ENCODE data around the gene SDHC. TPM values are rescaled to one million over a fixed set of nuclear protein-coding genes. Genes with fewer than 3 reads are reported as not detected.

The SDHC gene
- total RNA-seq: 27.5 and 52.1 TPM in 2 replicates

GRCh38 chr1:161314201-161314981 lies at the start of gene SDHC:
Gene SDHC, plus strand, starts transcription at chr1:161314381. Its CDS starts 25 bp downstream, at chr1:161314406.

GRCh38 chr1:161309868-161310267 lies 4.3 kb upstream of the SDHC start, which contains the start of gene MPZ:
Gene MPZ, minus strand, starts transcription at chr1:161309968. Its CDS starts 63 bp downstream, at chr1:161309905.

GRCh38 chr1:161367684-161368400 lies 53.7 kb downstream of the SDHC start, which contains the start of gene CFAP126:
Gene CFAP126, minus strand, starts transcription at chr1:161367876. Its CDS starts 8 bp downstream, at chr1:161367868.

Other genes starting within 250 kb of the SDHC start
- not detected in 2 replicates for gene ARHGAP30, start 244.5 kb upstream of the SDHC start, total RNA-seq
- gene NECTIN4, start 224.8 kb upstream of the SDHC start, total RNA-seq: 0.65 and 0.72 TPM in 2 replicates
- gene KLHDC9, start 216.0 kb upstream of the SDHC start, total RNA-seq: 0.96 and 1.0 TPM in 2 replicates
- 32.3 and 71.8 TPM in 2 replicates for gene PFDN2, start 196.3 kb upstream of the SDHC start, total RNA-seq
- 35.5 and 44.5 TPM in 2 replicates for gene NIT1, start 196.3 kb upstream of the SDHC start, total RNA-seq
- 22.4 and 25.6 TPM in 2 replicates for gene DEDD, start 181.7 kb upstream of the SDHC start, total RNA-seq
- 52.1 and 70.3 TPM in 2 replicates for gene UFC1, start 160.4 kb upstream of the SDHC start, total RNA-seq
- 12.3 and 24.3 TPM in 2 replicates for gene USP21, start 154.9 kb upstream of the SDHC start, total RNA-seq
- 10.9 and 12.7 TPM in 2 replicates for gene PPOX, start 148.0 kb upstream of the SDHC start, total RNA-seq
- gene B4GALT3, start 136.9 kb upstream of the SDHC start, total RNA-seq: 30.5 and 33.3 TPM in 2 replicates
- 7.4 and 11.0 TPM in 2 replicates for gene ADAMTS4, start 115.3 kb upstream of the SDHC start, total RNA-seq
- 109 and 222 TPM in 2 replicates for gene NDUFS2, start 112.0 kb upstream of the SDHC start, total RNA-seq
- 0.26 and 6.1 TPM in 2 replicates for gene FCER1G, start 99.1 kb upstream of the SDHC start, total RNA-seq
- not detected in 2 replicates for gene APOA2, start 90.8 kb upstream of the SDHC start, total RNA-seq
- gene TOMM40L, start 88.3 kb upstream of the SDHC start, total RNA-seq: 12.1 and 12.7 TPM in 2 replicates
- not detected in 2 replicates for gene NR1I3, start 76.2 kb upstream of the SDHC start, total RNA-seq
- not detected in 2 replicates for gene PCP4L1, start 55.6 kb upstream of the SDHC start, total RNA-seq
- 1.4 and 2.1 TPM in 2 replicates for gene MPZ, start 4.4 kb upstream of the SDHC start, total RNA-seq
- not detected in 2 replicates for gene CFAP126, start 53.5 kb downstream of the SDHC start, total RNA-seq
- 0.72 and 1.4 TPM in 2 replicates for gene FCGR2A, start 191.1 kb downstream of the SDHC start, total RNA-seq
- 0.39 TPM in 1 of 2 replicates, not detected in the other for gene HSPA6, start 210.2 kb downstream of the SDHC start, total RNA-seq
- not detected in 2 replicates for gene FCGR3A, start 235.4 kb downstream of the SDHC start, total RNA-seq